Dendritic cell treated with granulocyte-macrophage colony-stimulating factor and Interleukin-4, amounts not matched to agents 40 ng/mL and 50 ng/mL, for 4 days (primary cell): Measurements from ENCODE around the gene PSD4.

Source experiments
- H3K27ac Mint-ChIP-seq: one replicate; pipeline ENCODE4 v1.8.0; 2022; ENCODE audit warnings: mild to moderate bottlenecking, mixed read lengths
- H3K27me3 Mint-ChIP-seq: one replicate; pipeline ENCODE4 v1.8.0; 2022; ENCODE audit warnings: mild to moderate bottlenecking, mixed read lengths
- H3K36me3 Mint-ChIP-seq: one replicate; pipeline ENCODE4 v1.8.0; 2022; ENCODE audit warnings: low read depth, mixed read lengths
- H3K4me1 Mint-ChIP-seq: one replicate; pipeline ENCODE4 v1.8.0; 2022; ENCODE audit warnings: low read depth, mixed read lengths
- H3K4me3 Mint-ChIP-seq: one replicate; pipeline ENCODE4 v1.8.0; 2022; ENCODE audit warnings: mild to moderate bottlenecking, moderate library complexity, mixed read lengths
- H3K9me3 Mint-ChIP-seq: one replicate; pipeline ENCODE4 v1.8.0; 2022; ENCODE audit warnings: mixed read lengths
- intact Hi-C: fragments of 100-400 bp; cut with micrococcal nuclease; formaldehyde crosslinking; loops from one replicate; pipeline ENCODE4 v1.15.0; 2022

The PSD4 gene

GRCh38 chr2:113196839-113197238 is 23.1 kb downstream of the PSD4 start:
- H3K4me3 Mint-ChIP-seq, result no peak overlapping the region

GRCh38 chr2:113197347-113198047 is 23.7 kb downstream of the PSD4 start:
- intact Hi-C loops, result loop anchor here (2.0 kb wide), 1 partner anchor 61 kb away; no protein-coding TSS in a partner anchor
- Mint-ChIP-seq H3K4me3 (no peak overlapping the region), H3K27me3 (no peaks in the 10 kb centered on the region), H3K4me1 (peaks cover 15% of the 10 kb centered on the region), H3K27ac (no peak overlapping the region), H3K36me3 (peaks cover 88% of the 10 kb centered on the region), H3K9me3 (no peaks in the 10 kb centered on the region)

More at GRCh38 chr2:113196839-113197238, 23.1 kb downstream of the PSD4 start:
- no peak overlapping the region for H3K27ac Mint-ChIP-seq
- H3K4me1 Mint-ChIP-seq, result peaks cover 11% of the 10 kb centered on the region
- H3K9me3 Mint-ChIP-seq, result no peaks in the 10 kb centered on the region
- intact Hi-C loops, result no loop called here
- H3K36me3 Mint-ChIP-seq, result peaks cover 88% of the 10 kb centered on the region
- H3K27me3 Mint-ChIP-seq, result no peaks in the 10 kb centered on the region

GRCh38 chr2:113198048-113198789 is 24.4 kb downstream of the PSD4 start:
- Mint-ChIP-seq H3K27me3 (no peaks in the 10 kb centered on the region), H3K4me1 (peaks cover 23% of the 10 kb centered on the region), H3K4me3 (peak overlapping the region; percentile 79), H3K9me3 (no peaks in the 10 kb centered on the region), H3K36me3 (peaks cover 88% of the 10 kb centered on the region), H3K27ac (peak overlapping the region; percentile 53)
- intact Hi-C loops, result loop anchor here (2.0 kb wide), 1 partner anchor 61 kb away; no protein-coding TSS in a partner anchor

DNA sequence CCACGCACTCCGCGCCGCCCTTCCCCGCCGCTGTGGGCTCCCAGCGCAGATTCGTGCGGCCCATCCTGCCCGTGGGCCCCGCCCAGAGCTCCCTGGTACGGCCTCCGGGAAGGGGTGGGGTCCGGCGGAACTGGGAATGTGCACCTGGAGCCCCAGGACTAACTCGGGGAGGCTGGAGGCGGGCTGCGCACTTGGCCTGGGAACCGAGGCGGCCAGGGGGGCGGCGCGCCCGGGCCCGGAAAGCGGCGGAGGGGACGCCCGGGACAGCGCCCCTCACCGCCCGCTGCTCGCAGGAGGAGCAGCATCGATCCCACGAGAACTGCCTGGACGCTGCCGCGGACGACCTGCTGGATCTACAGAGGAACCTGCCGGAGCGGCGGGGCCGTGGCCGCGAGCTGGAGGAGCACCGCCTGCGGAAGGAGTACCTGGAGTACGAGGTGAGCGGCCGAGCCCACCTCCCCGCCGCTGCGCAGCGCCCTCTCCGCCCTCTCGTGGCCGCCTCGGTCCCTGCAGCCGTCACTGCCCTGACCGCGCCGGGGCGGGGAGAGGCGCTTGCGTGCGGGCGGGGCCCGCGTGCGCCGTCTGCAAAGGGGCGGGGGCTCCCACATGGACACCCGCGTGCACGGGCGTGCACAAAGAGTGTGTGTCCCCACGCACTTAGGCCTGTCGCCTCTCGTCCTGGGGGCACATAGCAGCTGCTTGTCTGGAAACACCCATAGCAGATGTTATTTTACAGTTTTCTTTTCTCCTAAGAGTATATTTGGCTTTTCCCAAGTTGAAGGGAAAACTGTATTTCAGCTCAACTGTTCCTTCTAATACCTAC is 25.2 kb downstream of the PSD4 start:
- intact Hi-C loops, result loop anchor here (1.0 to 2.0 kb wide), 2 partner anchors 62 to 117 kb away; no protein-coding TSS in a partner anchor
- no peaks in the 10 kb centered on the region for H3K9me3 Mint-ChIP-seq
- peaks cover 25% of the 10 kb centered on the region for H3K4me1 Mint-ChIP-seq
- peaks cover 80% of the 10 kb centered on the region for H3K36me3 Mint-ChIP-seq
- H3K27ac Mint-ChIP-seq, result peak overlapping the region; percentile 53
- H3K27me3 Mint-ChIP-seq, result no peaks in the 10 kb centered on the region
- peak overlapping the region; percentile 79 for H3K4me3 Mint-ChIP-seq

DNA sequence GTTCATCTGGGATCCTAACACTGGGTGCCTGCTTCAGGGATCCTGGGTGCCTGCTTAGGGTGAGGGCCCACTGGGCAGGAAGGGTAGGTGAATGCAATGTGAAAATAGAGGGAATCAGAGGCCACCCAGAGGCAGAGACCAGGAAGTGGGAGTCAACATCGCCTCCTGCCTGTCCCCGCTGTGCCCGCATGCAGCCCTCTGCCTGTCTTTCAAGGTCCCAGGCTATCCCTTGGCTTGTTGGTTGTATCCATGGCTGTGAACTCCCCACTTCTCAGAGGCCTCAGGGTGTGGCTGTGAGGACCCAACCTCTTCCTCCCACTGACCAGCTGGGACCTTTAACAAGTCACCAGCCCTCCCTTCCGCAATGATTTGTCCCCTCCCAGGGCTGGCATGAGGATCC is 26.5 kb downstream of the PSD4 start:
- intact Hi-C loops, result loop anchor here (5.0 kb wide), 2 partner anchors 172 to 192 kb away; no protein-coding TSS in a partner anchor
- Mint-ChIP-seq H3K9me3 (no peaks in the 10 kb centered on the region), H3K27me3 (no peaks in the 10 kb centered on the region), H3K4me1 (peaks cover 30% of the 10 kb centered on the region), H3K27ac (peak overlapping the region; percentile 19), H3K36me3 (peaks cover 72% of the 10 kb centered on the region), H3K4me3 (no peak overlapping the region)

- intact Hi-C loops, result loop anchor here (5.0 kb wide), 2 partner anchors 171 to 191 kb away; no protein-coding TSS in a partner anchor
- H3K36me3 Mint-ChIP-seq, result peaks cover 65% of the 10 kb centered on the region
Observed at GRCh38 chr2:113200736-113201490, 27.1 kb downstream of the PSD4 start.

GRCh38 chr2:113201496-113202304 is 27.9 kb downstream of the PSD4 start:
- no peaks in the 10 kb centered on the region for H3K9me3 Mint-ChIP-seq
- intact Hi-C loops, result loop anchor here (5.0 kb wide), 2 partner anchors 171 to 191 kb away; no protein-coding TSS in a partner anchor

More at GRCh38 chr2:113200736-113201490, 27.1 kb downstream of the PSD4 start:
- H3K4me3 Mint-ChIP-seq, result no peak overlapping the region
- peaks cover 30% of the 10 kb centered on the region for H3K4me1 Mint-ChIP-seq
- H3K27me3 Mint-ChIP-seq, result no peaks in the 10 kb centered on the region
- H3K27ac Mint-ChIP-seq, result peak overlapping the region; percentile 39
- no peaks in the 10 kb centered on the region for H3K9me3 Mint-ChIP-seq

DNA sequence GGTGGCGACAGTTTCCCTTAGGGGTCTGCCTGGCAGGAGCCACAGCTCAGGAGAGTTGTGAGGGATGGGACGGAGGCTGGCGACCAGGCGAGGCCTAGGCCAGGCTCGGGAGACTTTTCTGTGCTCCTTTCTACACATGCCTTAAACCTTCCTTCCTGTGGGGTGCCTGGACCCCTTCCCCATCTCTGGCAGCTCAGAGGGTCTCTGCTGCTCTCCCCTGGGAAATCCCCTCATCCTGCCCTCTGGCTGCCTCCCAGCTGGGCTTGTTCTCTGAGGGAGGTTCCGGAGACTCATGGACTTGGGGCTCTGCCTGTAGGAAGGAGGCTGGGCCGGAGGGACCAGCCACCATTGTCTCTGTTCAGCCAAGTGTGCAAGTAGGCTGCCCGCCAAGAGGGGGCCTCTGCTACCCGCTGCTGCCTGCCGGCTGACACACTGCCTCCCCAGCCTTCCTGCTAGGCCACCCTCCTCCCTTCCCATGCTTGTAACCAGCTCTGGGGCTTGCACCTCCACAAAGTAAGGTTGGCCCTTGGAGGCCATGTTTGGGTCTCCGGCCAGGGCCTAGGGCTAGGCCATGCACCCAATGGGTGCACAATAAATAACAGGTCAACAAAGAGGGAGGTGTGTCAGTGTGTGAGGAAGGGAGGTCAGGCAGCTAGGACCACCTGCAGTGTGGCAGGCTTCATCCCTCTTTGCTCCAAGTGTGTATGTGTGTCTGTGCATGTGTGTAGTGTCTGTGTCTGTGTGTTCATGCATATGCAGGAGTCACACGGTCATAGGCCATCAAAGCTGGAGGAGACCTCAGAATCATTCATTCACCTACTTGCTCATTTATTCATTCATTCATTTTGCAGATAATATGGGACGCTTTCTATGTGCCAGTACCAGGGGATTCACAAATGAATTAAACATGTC is 28.8 kb downstream of the PSD4 start:
- Mint-ChIP-seq H3K4me1 (peaks cover 30% of the 10 kb centered on the region), H3K27me3 (no peaks in the 10 kb centered on the region), H3K27ac (peak overlapping the region; percentile 50), H3K9me3 (no peaks in the 10 kb centered on the region), H3K36me3 (peaks cover 49% of the 10 kb centered on the region), H3K4me3 (no peak overlapping the region)
- intact Hi-C loops, result loop anchor here (5.0 kb wide), 2 partner anchors 170 to 190 kb away; no protein-coding TSS in a partner anchor

More at GRCh38 chr2:113201496-113202304, 27.9 kb downstream of the PSD4 start:
- no peaks in the 10 kb centered on the region for H3K27me3 Mint-ChIP-seq
- H3K4me3 Mint-ChIP-seq, result no peak overlapping the region
- H3K4me1 Mint-ChIP-seq, result peaks cover 30% of the 10 kb centered on the region
- peak overlapping the region; percentile 50 for H3K27ac Mint-ChIP-seq
- H3K36me3 Mint-ChIP-seq, result peaks cover 57% of the 10 kb centered on the region

- Mint-ChIP-seq H3K4me1 (peaks cover 30% of the 10 kb centered on the region), H3K36me3 (peaks cover 43% of the 10 kb centered on the region), H3K27me3 (no peaks in the 10 kb centered on the region), H3K27ac (no peak overlapping the region), H3K4me3 (no peak overlapping the region), H3K9me3 (no peaks in the 10 kb centered on the region)
- intact Hi-C loops, result loop anchor here (5.0 kb wide), 2 partner anchors 169 to 189 kb away; no protein-coding TSS in a partner anchor
Observed at GRCh38 chr2:113203217-113203530, 29.4 kb downstream of the PSD4 start.

- Mint-ChIP-seq H3K27ac (no peak overlapping the region), H3K4me3 (no peak overlapping the region), H3K9me3 (no peaks in the 10 kb centered on the region), H3K4me1 (peaks cover 30% of the 10 kb centered on the region), H3K27me3 (peaks cover 2% of the 10 kb centered on the region), H3K36me3 (peaks cover 39% of the 10 kb centered on the region)
- intact Hi-C loops, result loop anchor here (1.0 to 5.0 kb wide), 3 partner anchors 45 to 188 kb away; no protein-coding TSS in a partner anchor
Observed at GRCh38 chr2:113203901-113204519, 30.2 kb downstream of the PSD4 start.

GRCh38 chr2:113206251-113206650 is 32.5 kb downstream of the PSD4 start:
- Mint-ChIP-seq H3K36me3 (peaks cover 19% of the 10 kb centered on the region), H3K27ac (peak overlapping the region; percentile 2), H3K4me1 (peaks cover 32% of the 10 kb centered on the region), H3K27me3 (peaks cover 2% of the 10 kb centered on the region), H3K9me3 (no peaks in the 10 kb centered on the region), H3K4me3 (no peak overlapping the region)
- intact Hi-C loops, result no loop called here
